CD14-positive monocyte (primary cell): ENCODE data around the gene ZBTB7C. TPM values are rescaled to one million over a fixed set of nuclear protein-coding genes. Genes with fewer than 3 reads are reported as not detected.

Source experiments
- DNase-seq, 3 donors: peaks; one replicate each; pipeline ENCODE4 v3.0.0-alpha.2; 2011 to 2022
- H2AFZ ChIP-seq: 2 replicates; pipeline ENCODE4 v1.6.0; 2012; ENCODE audit warnings: mild to moderate bottlenecking, low read depth, low read length, inconsistent platforms; ENCODE audit not compliant: insufficient read depth, poor library complexity, severe bottlenecking
- H3K27ac ChIP-seq, 2 donors: 1 replicate in 1 of 2; 2 replicates in 1 of 2; pipeline ENCODE4 v1.5.1; 2012 to 2013; ENCODE audit warnings: low read length in 2 of 2, control low read depth in 1 of 2, inconsistent platforms in 1 of 2, low read depth in 1 of 2, mild to moderate bottlenecking in 1 of 2
- H3K27me3 ChIP-seq, 2 donors: one replicate each; pipeline versions ENCODE4 v1.6.0 to v1.6.1; 2011 to 2013; ENCODE audit warnings: low read length in 2 of 2; ENCODE audit not compliant: control insufficient read depth in 2 of 2, insufficient read depth in 2 of 2
- H3K36me3 ChIP-seq, 2 donors: replicated peaks in 1 of 2; 1 replicate in 1 of 2; 2 replicates in 1 of 2; pipeline versions ENCODE4 v1.5.1 to v1.6.1; 2012 to 2013; ENCODE audit warnings: low read length in 2 of 2, control low read depth in 1 of 2, inconsistent platforms in 1 of 2, mild to moderate bottlenecking in 1 of 2; ENCODE audit not compliant: insufficient read depth in 2 of 2, control insufficient read depth in 1 of 2
- H3K4me1 ChIP-seq, 2 donors: 1 replicate in 1 of 2; 2 replicates in 1 of 2; pipeline versions ENCODE4 v1.5.1 to v1.6.1; 2012 to 2013; ENCODE audit warnings: low read length in 2 of 2, control low read depth in 1 of 2, inconsistent platforms in 1 of 2, mild to moderate bottlenecking in 1 of 2, moderate library complexity in 1 of 2; ENCODE audit not compliant: insufficient read depth in 2 of 2, control insufficient read depth in 1 of 2
- H3K4me2 ChIP-seq: replicated peaks from 2 replicates; pipeline ENCODE3; 2012; ENCODE audit warnings: low read length, moderate library complexity, mild to moderate bottlenecking; ENCODE audit not compliant: poor library complexity, severe bottlenecking; ENCODE audit errors: extremely low read depth
- H3K4me3 ChIP-seq, 3 experiments: fragments of 200-600 bp in 1 of 3; sonication (generic) in 1 of 3; replicated peaks in 1 of 3; 1 replicate in 2 of 3; 2 replicates in 1 of 3; pipeline ENCODE4 v1.5.1; 2011 to 2013; ENCODE audit warnings: low read length in 3 of 3, mild to moderate bottlenecking in 3 of 3, control low read depth in 2 of 3, low read depth in 2 of 3, inconsistent platforms in 1 of 3, moderate library complexity in 1 of 3
- H3K79me2 ChIP-seq: 2 replicates; pipeline ENCODE4 v1.6.0; 2012; ENCODE audit warnings: mild to moderate bottlenecking, control low read depth, inconsistent platforms, low read length, moderate library complexity; ENCODE audit not compliant: insufficient read depth
- H3K9ac ChIP-seq: 2 replicates; pipeline ENCODE4 v1.6.0; 2017; ENCODE audit warnings: low read length, mild to moderate bottlenecking; ENCODE audit not compliant: insufficient read depth, poor library complexity, severe bottlenecking
- H3K9me3 ChIP-seq, 2 donors: replicated peaks in 1 of 2; 1 replicate in 1 of 2; 2 replicates in 1 of 2; pipeline versions ENCODE4 v1.5.1 to v1.6.1; 2012 to 2013; ENCODE audit warnings: low read length in 2 of 2, control low read depth in 1 of 2; ENCODE audit not compliant: control insufficient read depth in 1 of 2, insufficient read depth in 1 of 2
- H4K20me1 ChIP-seq: 2 replicates; pipeline ENCODE4 v1.6.0; 2012; ENCODE audit warnings: mild to moderate bottlenecking, low read length, control low read depth, moderate library complexity; ENCODE audit not compliant: insufficient read depth
- H3K27ac Mint-ChIP-seq, 7 donors: one replicate each; pipeline ENCODE4 v1.8.0; 2020; ENCODE audit warnings: mild to moderate bottlenecking in 7 of 7, mixed read lengths in 7 of 7, moderate library complexity in 6 of 7, inconsistent platforms in 2 of 7
- H3K27me3 Mint-ChIP-seq, 3 donors: one replicate each; pipeline ENCODE4 v1.8.0; 2021 to 2022; ENCODE audit warnings: low read depth in 3 of 3, mild to moderate bottlenecking in 3 of 3, mixed read lengths in 3 of 3, moderate library complexity in 3 of 3, inconsistent platforms in 1 of 3
- H3K36me3 Mint-ChIP-seq, 2 donors: one replicate each; pipeline ENCODE4 v1.8.0; 2020; ENCODE audit warnings: mixed read lengths in 2 of 2, inconsistent platforms in 1 of 2, mild to moderate bottlenecking in 1 of 2
- H3K4me1 Mint-ChIP-seq: one replicate; pipeline ENCODE4 v1.8.0; 2020; ENCODE audit warnings: mild to moderate bottlenecking, mixed read lengths
- H3K4me3 Mint-ChIP-seq, 2 donors: one replicate each; pipeline ENCODE4 v1.8.0; 2020; ENCODE audit warnings: mild to moderate bottlenecking in 2 of 2, mixed read lengths in 2 of 2, moderate library complexity in 1 of 2
- H3K9me3 Mint-ChIP-seq, 7 donors: one replicate each; pipeline ENCODE4 v1.8.0; 2020 to 2022; ENCODE audit warnings: mixed read lengths in 7 of 7, mild to moderate bottlenecking in 6 of 7, moderate library complexity in 6 of 7, inconsistent platforms in 2 of 7
- CTCF ChIP-seq: fragments of 200-600 bp; IDR thresholded peaks from one replicate; pipeline ENCODE4 v1.8.0; 2022; ENCODE audit warnings: antibody characterized with exemption, mild to moderate bottlenecking
- WGBS: methylation state at CpG from one replicate; pipeline ENCODE4 v1.1.5; 2013; ENCODE audit warnings: missing lambda C conversion rate; ENCODE audit not compliant: insufficient coverage; 5-methylcytosine and 5-hydroxymethylcytosine counted together
- intact Hi-C, 2 donors: fragments of 100-400 bp; cut with micrococcal nuclease; formaldehyde crosslinking; loops; one replicate each; pipeline versions ENCODE4 v1.15.0 to v1.15.1; 2023
- polyA plus RNA-seq, 3 donors: library from polyadenylated mRNA; depleted of rRNA in 1 of 3; unstranded in 2 of 3; stranded (reverse) in 1 of 3; fragments of 300-500 nt in 2 of 3; fragments of >200 nt in 1 of 3; fragmentation: Illumina TruSeq in 2 of 3; gene quantifications; 1 replicate in 2 of 3; 2 replicates in 1 of 3; pipeline ENCODE4 v1.2.3, GENCODE V29; 2012 to 2021

ZBTB7C gene
- polyA plus RNA-seq, 3 donors, result 0.03 to 0.09 TPM; not detected in 1

DNA sequence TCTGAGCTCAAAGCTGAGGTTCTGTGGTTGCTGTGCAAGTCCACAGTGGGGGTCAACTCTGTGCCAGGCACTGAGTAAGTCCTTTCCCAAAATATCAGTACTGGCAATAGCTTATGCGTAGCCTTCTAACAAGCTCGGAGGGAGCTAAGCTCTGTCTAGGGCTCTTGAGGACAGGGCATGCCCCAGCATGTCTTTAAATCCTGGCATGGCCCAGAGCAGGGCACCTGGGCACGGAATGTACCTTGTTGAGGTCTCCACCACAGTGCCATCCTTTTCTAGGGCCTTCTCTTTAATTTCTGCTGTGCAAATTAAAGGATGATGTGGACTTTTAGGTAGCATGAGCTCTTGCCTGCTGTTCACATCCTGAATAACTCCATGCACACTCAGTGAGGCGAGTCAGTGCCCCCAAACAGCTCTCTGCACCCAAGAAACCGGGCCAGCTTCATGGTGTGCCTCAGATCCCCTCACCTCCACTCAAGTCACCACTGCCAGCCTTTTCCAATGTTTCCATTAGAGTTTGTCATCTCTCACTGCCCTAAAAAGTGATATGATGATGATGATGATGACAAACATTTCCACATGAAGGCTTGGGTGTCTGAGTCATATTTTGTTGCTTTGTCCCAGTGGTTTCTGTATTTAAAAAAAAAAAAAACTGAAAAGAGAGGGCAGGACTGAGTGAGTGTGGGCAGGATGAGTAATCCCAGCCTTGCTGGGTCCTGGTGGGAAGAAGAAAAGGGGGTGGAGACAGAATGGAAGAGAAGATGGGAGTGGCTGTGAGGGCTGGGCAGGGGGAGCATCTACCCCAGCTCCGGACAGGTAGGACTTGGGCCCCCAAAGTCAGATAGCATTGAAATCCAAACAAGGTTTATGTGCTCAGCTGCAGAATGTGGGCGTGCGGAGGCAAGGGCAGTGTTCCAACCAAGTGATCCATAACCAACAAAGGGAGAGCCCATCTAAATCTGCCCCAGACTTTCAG is 78.9 kb downstream of the ZBTB7C start:
- Mint-ChIP-seq H3K36me3 (no peaks in the 10 kb centered on the region), H3K27ac (no peak overlapping the region), H3K9me3 (no peaks in the 10 kb centered on the region), H3K27me3 (peaks cover 10 to 18% (median 16%) of the 10 kb centered on the region in 3 donors), H3K4me3 (no peak overlapping the region), H3K4me1 (no peaks in the 10 kb centered on the region)
- 84% methylated on average over 6 of the region's 8 CpGs for WGBS
- Histone ChIP-seq H2AFZ (no peak overlapping the region), H3K9ac (no peak overlapping the region), H3K36me3 (no peaks in the 10 kb centered on the region), H3K4me3 (no peak overlapping the region), H3K79me2 (no peaks in the 10 kb centered on the region), H3K27ac (no peak overlapping the region), H3K4me1 (no peaks in the 10 kb centered on the region), H3K27me3 (no peaks in the 10 kb centered on the region), H3K4me2 (no peak overlapping the region), H3K9me3 (no peaks in the 10 kb centered on the region), H4K20me1 (no peaks in the 10 kb centered on the region)
- intact Hi-C loops, result no loop called here
- TF ChIP-seq CTCF, result no peak
- no peak for DNase-seq

DNA sequence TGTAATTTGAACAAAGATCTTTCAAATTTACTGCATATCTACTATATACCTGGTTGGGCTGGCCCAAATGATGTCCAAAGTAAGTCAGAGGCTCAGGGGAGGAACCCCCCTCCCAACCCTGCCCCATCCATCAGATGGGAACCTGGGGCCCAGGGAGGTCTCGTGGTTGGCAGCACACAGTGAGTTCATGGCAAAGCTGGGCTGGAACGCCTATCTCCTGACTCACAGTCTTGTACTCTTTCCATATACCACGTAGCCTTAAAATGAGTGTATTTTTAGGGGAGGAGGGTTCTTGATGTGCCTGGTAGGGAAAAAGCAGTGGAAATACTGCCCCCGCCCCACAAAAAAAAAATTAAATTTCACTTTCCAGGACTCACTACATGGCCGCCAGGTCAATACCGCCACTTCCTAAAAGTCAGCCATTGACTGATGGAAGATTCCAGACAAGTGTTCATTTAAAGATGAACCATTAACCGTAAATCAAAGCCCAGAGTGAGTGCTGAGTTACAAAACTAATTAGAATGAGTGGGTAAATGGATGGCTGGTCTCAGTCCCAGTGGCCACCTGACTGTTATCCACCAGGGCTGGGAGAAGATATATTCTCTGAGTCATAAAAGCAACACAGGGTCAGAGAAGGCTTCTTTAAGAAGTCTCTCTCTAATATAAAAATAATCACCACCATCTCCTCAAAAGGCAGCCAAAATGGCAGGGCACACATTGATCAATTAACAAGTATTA is 80.5 kb downstream of the ZBTB7C start:
- Histone ChIP-seq H3K9ac (no peak overlapping the region), H3K36me3 (no peaks in the 10 kb centered on the region), H2AFZ (no peak overlapping the region), H3K27ac (no peak overlapping the region), H4K20me1 (no peaks in the 10 kb centered on the region), H3K4me2 (no peak overlapping the region), H3K9me3 (no peaks in the 10 kb centered on the region), H3K4me3 (no peak overlapping the region), H3K4me1 (no peaks in the 10 kb centered on the region), H3K27me3 (no peaks in the 10 kb centered on the region), H3K79me2 (no peaks in the 10 kb centered on the region)
- Mint-ChIP-seq H3K27me3 (peaks cover 10 to 15% (median 12%) of the 10 kb centered on the region in 3 donors), H3K4me3 (no peak overlapping the region), H3K4me1 (no peaks in the 10 kb centered on the region), H3K27ac (no peak overlapping the region), H3K9me3 (no peaks in the 10 kb centered on the region), H3K36me3 (no peaks in the 10 kb centered on the region)
- TF ChIP-seq CTCF, result no peak
- intact Hi-C loops, result no loop called here
- 83% methylated on average over 1 of the region's 7 CpGs for WGBS
- DNase-seq, result no peak
